Ishikawa (cell line): ENCODE measurements around the gene CACNA1A.
A peak's percentile ranks its signal among the peaks of the same experiment; 100 is the strongest.

Experiments used
- CEBPB ChIP-seq: IDR thresholded peaks from 2 replicates; pipeline ENCODE4 v1.6.1; 2012
- CREB1 ChIP-seq: IDR thresholded peaks from 2 replicates; pipeline ENCODE4 v1.6.1; 2012; ENCODE audit warnings: low read depth
- EGR1 ChIP-seq: IDR thresholded peaks from 2 replicates; pipeline ENCODE4 v1.6.1; 2012
- EP300 ChIP-seq: IDR thresholded peaks from 2 replicates; pipeline ENCODE4 v1.6.1; 2012; ENCODE audit warnings: borderline replicate concordance
- FOXM1 ChIP-seq: IDR thresholded peaks from 2 replicates; pipeline ENCODE4 v1.6.1; 2012; ENCODE audit warnings: low read depth, borderline replicate concordance
- MAX ChIP-seq: IDR thresholded peaks from 2 replicates; pipeline ENCODE4 v1.6.1; 2012
- NFIC ChIP-seq: IDR thresholded peaks from 2 replicates; pipeline ENCODE4 v1.6.1; 2012
- RAD21 ChIP-seq: IDR thresholded peaks from 2 replicates; pipeline ENCODE4 v1.6.1; 2012; ENCODE audit warnings: low read depth
- TAF1 ChIP-seq: IDR thresholded peaks from 2 replicates; pipeline ENCODE4 v1.6.1; 2012; ENCODE audit warnings: low read depth, mild to moderate bottlenecking
- TCF12 ChIP-seq: IDR thresholded peaks from 2 replicates; pipeline ENCODE4 v1.6.1; 2012; ENCODE audit warnings: low read depth
- TEAD4 ChIP-seq: IDR thresholded peaks from 2 replicates; pipeline ENCODE4 v1.6.1; 2012
- YY1 ChIP-seq: IDR thresholded peaks from 2 replicates; pipeline ENCODE4 v1.6.1; 2012; ENCODE audit warnings: low read depth
- ZBTB7A ChIP-seq: IDR thresholded peaks from 2 replicates; pipeline ENCODE4 v1.6.1; 2012; ENCODE audit warnings: low read depth
- TF ChIP-seq, protein P1 (sequence below): IDR thresholded peaks from 2 replicates; pipeline ENCODE4 v1.6.1; 2012
- TF ChIP-seq, protein P2 (sequence below): IDR thresholded peaks from 2 replicates; pipeline ENCODE4 v1.6.1; 2012; ENCODE audit warnings: low read depth, mild to moderate bottlenecking

Gene CACNA1A

DNA sequence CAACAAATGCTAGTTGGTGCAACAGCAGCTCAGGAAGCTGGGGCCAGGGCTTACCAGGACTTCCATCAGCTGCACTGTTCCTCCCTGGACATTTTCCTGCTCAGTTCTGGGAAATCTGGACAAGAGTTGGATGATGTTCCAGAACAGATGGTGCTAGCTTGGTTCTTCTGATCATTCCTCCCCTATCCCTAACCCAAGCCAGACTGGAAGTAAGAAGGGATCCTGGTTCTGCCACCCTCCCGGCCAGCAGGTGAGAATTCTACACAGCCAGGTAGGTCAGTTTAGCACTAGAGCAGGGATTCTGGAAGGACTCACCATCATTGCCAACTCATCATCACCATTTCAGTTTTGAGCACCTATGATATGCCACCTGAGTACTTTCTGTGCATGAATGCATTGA lies 30.2 kb downstream of the CACNA1A start:
- TF ChIP-seq TCF12 (no peak), CREB1 (no peak), YY1 (no peak), EGR1 (no peak), FOXM1 (no peak), EP300 (no peak), ZBTB7A (no peak), TEAD4 (no peak), RAD21 (no peak), TAF1 (no peak), NFIC (no peak), MAX (no peak), CEBPB (no peak)
- TF ChIP-seq, protein P1, sequence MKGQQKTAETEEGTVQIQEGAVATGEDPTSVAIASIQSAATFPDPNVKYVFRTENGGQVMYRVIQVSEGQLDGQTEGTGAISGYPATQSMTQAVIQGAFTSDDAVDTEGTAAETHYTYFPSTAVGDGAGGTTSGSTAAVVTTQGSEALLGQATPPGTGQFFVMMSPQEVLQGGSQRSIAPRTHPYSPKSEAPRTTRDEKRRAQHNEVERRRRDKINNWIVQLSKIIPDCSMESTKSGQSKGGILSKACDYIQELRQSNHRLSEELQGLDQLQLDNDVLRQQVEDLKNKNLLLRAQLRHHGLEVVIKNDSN: no peak
- TF ChIP-seq, protein P2, sequence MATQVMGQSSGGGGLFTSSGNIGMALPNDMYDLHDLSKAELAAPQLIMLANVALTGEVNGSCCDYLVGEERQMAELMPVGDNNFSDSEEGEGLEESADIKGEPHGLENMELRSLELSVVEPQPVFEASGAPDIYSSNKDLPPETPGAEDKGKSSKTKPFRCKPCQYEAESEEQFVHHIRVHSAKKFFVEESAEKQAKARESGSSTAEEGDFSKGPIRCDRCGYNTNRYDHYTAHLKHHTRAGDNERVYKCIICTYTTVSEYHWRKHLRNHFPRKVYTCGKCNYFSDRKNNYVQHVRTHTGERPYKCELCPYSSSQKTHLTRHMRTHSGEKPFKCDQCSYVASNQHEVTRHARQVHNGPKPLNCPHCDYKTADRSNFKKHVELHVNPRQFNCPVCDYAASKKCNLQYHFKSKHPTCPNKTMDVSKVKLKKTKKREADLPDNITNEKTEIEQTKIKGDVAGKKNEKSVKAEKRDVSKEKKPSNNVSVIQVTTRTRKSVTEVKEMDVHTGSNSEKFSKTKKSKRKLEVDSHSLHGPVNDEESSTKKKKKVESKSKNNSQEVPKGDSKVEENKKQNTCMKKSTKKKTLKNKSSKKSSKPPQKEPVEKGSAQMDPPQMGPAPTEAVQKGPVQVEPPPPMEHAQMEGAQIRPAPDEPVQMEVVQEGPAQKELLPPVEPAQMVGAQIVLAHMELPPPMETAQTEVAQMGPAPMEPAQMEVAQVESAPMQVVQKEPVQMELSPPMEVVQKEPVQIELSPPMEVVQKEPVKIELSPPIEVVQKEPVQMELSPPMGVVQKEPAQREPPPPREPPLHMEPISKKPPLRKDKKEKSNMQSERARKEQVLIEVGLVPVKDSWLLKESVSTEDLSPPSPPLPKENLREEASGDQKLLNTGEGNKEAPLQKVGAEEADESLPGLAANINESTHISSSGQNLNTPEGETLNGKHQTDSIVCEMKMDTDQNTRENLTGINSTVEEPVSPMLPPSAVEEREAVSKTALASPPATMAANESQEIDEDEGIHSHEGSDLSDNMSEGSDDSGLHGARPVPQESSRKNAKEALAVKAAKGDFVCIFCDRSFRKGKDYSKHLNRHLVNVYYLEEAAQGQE: no peak

DNA sequence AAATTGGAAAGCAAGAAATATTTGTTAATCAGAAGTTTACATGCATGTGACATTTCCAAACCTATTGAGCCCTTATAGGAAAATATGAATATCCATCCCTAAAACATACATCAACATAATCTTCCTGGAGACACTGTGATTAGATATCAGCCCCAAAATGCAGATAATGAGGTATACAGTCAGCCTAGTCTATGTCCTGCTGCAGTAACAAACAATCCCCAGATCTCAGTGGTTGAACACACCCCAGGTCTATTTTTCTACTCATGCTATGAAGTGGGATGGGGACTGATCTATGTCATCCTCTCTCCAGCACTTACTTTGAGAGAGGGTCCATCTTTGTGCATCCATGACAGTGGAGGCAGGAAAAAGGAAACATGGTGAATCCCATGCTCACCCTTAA lies 31.2 kb downstream of the CACNA1A start:
- TF ChIP-seq TAF1 (no peak), RAD21 (no peak), EGR1 (no peak), YY1 (no peak), TCF12 (no peak), FOXM1 (no peak), ZBTB7A (no peak), TEAD4 (no peak), NFIC (no peak), CREB1 (no peak), MAX (no peak), EP300 (no peak)
- TF ChIP-seq, protein P2: no peak
- TF ChIP-seq, protein P1: no peak

DNA sequence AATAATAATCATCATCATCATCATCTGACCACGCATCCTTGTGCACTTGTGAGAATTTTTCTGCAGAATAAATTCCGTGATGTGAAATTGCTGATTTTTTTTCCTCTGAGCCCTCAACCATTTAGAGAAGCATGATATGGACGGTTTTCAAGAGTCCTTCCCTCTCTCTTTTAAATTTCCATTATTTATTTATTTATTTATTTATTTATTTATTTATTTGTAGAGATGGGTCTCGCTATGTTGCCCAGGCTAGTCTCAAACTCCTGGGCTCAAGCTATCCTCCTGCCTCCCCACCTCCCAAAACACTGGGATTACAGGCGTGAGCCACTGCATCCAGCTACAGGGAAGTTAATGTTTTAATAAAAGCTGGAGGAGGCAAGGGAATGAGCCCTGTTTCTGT lies 39.6 kb downstream of the CACNA1A start:
- TF ChIP-seq, protein P2: no peak

DNA sequence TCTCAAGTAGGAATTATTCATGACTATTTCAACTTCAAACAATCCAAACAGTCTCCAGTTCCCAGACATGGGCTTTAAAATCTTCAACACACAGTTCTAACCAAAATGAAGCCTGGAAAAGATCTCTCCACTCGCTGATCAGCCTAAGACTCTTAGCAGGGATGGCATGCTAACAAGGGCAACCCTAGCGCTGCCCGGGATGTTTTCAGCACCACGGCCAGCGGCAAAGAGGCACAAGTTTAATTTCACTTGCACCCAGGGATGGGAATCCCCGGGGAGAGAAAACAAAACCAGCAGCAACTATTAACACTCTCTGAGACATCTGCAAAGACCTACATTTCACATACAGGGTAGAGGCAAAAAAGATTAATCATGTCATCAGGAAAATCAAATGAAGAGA lies 43.0 kb downstream of the CACNA1A start:
- TF ChIP-seq FOXM1: no peak
- no peak for TF ChIP-seq CREB1
- no peak for TF ChIP-seq EGR1
- TF ChIP-seq, protein P2: peak; percentile 92
